CD4-positive, alpha-beta T cell treated with Interleukin-2 at 100 ng/mL for 4 hours (primary cell): ENCODE results near the gene GALNT12.

ENCODE experiments used
- DNase-seq: peaks from one replicate; pipeline ENCODE4 v3.0.0-alpha.2; 2020; ENCODE audit warnings: low spot score

GALNT12 gene, protein sequence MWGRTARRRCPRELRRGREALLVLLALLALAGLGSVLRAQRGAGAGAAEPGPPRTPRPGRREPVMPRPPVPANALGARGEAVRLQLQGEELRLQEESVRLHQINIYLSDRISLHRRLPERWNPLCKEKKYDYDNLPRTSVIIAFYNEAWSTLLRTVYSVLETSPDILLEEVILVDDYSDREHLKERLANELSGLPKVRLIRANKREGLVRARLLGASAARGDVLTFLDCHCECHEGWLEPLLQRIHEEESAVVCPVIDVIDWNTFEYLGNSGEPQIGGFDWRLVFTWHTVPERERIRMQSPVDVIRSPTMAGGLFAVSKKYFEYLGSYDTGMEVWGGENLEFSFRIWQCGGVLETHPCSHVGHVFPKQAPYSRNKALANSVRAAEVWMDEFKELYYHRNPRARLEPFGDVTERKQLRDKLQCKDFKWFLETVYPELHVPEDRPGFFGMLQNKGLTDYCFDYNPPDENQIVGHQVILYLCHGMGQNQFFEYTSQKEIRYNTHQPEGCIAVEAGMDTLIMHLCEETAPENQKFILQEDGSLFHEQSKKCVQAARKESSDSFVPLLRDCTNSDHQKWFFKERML

DNA sequence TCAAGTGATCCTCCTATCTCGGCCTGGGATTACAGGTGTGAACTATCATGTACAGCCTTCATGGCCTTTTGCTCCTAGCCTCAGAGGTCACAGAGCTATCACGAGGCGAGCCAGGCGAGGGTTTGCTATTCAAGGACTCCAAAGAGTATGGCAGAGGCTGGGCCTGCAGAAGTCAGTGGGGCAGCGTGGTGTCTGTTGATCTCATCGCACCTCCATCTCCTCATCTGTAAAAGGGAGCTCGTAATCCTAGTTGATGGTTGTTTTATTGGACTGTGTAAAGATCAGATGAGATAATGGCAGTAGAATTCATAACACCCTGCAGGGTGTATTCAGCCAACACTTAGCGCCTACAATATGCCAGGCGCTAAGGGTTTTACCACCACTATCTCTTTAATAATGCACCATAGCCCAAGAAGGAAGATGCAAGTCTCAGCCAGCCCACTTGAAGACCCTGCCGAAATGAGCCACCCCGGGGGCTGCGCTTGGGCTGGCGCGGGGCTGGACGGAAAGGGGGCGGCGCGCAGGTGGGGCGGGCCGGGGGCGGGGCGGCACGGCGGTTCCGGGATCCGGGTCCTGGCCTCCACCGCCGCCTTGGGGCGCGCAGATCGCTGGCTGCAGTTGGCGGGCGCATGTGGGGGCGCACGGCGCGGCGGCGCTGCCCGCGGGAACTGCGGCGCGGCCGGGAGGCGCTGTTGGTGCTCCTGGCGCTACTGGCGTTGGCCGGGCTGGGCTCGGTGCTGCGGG lies at the start of gene GALNT12:
Gene GALNT12, plus strand, starts transcription at position 601 of the 744 bp plus-strand sequence. Its CDS starts 29 bp downstream, at position 630.
- DNase-seq: peak; percentile 37

DNA sequence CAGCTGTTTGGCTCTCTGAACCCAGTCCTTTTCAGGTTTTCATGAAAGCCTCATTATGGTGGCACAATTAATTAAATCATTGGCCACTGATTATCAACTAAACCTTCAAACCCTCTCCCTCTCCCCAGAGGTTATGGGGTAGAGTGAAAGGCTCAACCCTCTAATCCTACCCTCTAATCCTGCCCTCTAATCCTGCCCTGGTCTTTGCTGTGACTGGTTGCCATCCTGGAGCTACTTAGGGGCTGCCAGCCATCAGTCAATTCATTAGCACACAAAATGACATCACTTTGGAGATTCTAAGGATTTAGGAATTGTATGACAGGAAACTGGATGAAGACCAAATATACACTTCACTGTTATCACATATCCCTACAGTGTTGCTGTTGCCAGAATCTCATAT lies 47.2 kb upstream of the GALNT12 start:
- no peak for DNase-seq

DNA sequence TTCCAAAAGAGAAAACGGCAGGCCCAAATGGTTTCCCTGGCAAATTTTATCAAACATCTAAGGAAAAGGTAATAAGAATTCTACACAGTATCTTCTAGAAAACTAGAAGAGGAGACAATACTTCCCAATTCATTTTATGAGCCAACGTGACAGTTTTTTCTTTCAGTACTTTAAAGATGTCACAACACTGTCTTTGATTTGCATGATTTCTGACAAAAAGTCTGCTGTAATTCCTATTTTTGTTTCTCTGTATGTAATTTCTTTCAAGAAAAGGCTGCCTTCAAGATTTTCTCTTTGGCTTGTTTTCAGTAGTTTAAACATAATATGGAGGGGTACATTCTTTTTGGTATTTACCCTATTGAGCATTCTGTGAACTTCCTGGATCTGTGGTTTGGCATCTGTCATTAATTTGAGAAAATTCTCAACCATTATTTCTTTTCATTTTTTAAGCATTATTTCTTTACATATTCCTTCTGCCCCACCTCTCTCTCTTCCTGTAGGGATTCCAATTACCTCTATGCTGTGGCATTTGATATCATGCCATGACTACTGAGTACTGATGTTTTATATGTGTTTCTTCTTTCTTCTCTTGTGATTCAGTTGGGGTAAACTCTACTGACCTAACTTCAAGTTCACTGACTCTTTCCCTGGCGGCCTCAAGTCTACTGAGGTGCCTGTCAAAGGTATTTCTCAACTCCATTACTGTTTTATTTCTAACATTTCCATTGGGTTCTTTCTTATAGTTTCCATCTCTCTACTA lies 43.3 kb upstream of the GALNT12 start:
- DNase-seq: no peak

DNA sequence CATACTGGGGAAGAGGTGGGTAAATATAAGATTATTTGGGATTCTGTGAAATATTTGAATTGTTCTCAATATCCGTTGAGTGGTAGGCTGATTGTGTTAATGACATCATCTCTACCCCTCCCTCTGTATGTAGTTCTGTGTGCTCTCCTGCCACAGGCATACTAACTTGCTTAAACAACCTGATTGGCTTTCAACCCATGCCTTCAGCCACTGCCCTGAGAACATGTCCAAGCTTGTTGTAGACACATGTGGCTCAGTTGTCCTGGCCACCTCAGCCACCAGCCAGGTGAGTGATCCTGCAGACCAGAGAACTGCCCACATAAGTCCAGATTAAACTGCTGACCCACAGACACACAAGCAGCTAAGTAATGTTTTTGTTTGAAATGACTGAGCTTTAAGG lies 42.2 kb upstream of the GALNT12 start:
- DNase-seq: no peak

DNA sequence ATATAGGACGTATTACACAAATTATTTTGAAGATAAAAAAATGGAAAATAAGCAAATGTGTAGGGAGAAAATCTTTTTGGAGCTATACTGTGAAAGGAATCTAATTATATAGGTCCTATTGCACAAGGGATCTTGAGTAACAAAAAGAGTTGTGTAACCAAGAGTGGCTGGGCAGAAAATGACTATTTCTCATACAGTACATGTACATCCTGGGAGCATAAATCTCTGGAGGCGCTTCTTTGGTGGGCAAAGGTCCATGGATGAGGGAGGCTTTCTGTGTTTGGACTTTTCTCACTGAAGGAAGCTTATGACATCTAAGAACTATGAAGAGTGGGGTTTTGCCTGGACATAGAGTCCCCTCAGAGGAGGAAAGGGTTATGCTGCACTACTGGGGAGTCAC lies 40.9 kb upstream of the GALNT12 start:
- DNase-seq: no peak

DNA sequence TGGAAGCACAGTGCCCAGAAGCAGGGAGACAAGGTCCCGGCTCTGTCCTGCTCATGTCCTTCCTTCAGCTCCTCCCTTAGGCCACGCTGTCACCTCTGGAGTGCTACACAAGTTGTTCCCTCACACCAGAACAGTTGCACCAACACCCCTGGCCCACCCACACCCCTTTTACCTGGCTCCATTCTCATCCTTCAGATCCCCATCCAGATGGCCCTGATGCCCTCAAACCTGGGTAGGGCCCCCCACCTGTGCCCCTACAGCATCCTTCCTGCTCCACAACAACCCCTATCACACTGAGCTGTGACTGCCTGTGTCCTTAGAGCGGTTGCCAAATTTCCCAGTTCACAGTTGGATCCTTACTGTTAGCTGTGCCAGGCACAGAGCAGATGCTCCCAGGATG lies 40.3 kb upstream of the GALNT12 start:
- no peak for DNase-seq

DNA sequence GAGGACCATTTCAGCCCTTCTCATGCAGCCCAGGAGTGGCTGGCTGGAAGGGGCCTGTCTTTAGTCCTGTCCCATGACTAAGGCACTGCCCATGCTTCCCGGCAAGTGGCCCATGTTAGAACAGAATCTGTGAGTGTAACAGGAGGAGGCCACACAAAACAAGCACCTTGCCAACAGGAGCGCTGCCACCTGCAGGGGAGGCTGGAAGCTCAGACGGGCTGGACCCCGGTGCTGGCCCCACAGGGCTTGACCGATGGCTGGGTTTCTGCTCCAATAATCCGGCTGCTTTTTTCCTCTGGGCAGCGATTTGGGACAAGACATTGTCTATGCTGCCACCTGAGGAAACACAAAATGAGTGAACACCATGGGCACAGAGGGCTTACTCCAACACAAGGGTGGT lies 39.6 kb upstream of the GALNT12 start:
- no peak for DNase-seq

DNA sequence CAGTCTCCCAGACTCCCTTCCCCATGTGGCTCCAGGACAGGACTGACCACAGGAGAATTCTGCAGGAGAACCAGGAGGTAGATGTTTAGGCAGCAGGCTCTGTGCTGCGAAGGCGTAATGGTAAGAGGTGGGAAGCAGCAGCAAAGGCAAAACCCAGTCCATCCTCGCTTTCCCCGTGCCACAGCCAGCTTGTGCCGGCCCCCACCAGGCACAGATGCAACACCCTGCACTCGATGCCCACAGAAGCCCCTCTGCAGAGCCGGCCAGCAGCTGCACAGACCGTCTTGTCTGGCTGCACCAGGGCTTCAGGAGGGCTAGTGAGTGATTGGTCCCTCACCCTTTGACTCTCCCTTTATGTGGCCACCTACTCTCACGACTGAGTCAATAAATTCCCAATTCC lies 39.1 kb upstream of the GALNT12 start:
- DNase-seq: no peak

DNA sequence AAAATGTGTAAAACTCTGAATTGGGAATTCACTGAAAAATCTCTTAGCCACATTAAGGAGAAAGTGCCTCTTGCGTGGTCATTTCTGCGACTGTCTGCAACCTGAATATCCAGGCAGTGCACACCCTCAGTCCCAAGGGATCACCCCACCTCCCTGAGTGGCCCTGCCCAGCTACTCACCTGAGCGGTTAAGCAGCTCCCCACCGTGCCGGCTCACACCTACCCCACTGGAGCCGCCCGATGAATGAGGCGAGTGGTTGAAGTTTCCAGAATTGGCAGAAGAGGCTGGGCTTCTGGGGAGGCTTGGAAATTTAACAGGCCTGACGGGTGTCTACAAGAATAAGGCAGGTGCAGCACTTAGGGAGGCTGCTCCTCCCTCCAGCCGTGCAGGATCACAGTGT lies 36.8 kb upstream of the GALNT12 start:
- no peak for DNase-seq

DNA sequence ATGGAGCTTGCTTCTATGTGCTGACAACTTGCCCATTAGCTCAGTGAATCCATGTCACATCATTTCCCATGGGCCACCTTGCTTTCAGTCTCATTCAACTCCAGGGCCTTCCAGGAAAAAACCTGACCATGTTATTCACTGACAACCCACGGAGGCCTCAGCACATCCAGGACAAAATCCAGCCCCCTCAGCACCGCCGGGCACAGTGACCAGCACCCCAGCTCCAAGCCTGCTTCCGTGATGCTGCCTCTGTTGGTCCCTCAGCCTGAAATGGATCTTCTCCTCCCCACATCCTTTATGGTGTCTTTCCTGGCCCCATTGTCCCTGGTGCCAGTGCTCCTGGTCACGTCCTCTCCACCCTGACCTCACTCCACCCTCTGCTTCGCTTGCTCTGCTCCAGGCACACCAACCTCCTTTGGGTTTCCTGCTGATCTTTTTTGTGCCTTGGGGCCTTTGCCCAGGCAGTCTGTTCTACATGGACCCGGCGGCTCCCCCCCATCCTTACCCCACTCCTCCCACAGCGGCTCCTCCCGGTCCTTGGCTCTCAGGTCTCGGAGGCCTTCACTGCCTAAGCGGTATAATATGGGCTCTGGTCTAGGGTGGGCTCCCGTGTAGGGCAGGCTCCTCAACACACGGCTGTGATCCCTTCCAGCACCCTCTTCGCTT lies 36.1 kb upstream of the GALNT12 start:
- DNase-seq: no peak

DNA sequence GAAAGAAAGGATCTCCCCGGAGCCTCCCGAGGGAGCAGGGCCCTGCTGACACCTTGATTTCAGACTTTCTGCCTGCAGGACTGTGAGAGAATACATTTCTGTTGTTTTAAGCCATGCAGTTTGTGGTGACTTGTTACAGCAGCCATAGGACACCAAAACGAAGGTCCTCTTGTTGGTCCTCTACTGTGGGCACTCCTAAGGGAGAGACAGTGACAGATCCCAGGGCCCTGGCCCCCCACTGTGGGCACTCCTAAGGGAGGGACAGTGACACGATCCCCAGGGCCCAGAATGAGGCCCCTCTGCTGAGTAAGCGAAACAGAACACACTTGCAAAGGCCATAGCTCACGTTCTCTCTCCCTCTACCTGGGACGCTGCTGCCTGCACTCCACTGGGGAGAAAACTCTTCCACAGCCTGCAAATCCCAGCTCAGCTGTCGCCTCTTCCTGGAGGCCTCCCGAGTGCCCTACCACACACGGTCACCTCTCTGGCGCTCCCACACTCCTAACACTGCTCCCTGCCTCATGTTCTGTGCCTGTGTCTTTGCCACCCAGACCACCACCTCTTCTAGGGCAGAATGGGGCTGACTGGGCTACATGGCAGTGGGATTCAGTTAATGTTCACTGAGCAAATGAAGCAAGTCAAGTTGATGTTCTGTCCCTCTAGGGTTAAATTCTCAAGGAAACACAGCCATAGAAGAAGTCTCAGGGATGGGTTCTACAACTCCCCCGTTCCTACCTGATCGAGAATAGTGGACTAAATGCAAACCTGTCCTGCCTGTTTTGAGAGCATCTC lies 34.9 kb upstream of the GALNT12 start:
- no peak for DNase-seq

DNA sequence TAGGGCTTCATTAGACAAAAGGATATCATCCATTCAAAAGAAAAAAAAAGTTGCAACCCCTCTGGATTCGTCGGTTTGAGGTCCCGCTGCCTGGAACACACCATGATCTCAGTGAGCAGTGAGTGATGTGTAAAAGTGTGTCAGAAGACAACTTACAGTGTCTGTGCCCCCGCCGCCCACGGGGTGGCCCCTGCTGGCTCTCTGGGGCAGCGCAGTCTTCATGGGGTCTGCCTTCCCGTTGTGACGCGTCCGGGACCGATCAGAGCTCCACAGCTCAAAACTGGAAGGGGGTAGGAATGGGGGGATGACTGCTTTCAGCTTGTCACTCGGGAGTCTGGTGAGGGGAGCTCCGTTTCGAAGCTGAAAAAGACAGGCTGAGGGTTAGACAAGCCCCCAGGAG lies 33.7 kb upstream of the GALNT12 start:
- no peak for DNase-seq

DNA sequence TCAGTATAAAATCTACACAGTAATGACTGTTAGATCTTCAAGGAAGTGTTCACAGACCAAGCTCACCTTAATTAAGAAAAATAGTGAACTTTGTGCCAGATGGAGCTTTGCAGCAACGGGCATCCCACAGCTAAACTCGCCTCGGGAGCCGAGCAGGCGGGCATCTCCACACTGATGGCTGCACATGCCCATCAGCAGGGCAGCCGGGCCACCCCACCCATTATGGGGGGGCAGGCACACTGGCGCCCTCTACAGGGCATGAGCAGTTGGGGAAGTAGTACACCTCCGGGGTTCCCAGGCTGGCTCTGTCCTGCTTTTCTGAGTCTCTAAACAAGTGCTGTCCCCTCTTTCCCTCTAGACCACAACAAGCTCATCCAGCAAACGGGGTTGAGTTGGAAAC lies 32.7 kb upstream of the GALNT12 start:
- DNase-seq: no peak

DNA sequence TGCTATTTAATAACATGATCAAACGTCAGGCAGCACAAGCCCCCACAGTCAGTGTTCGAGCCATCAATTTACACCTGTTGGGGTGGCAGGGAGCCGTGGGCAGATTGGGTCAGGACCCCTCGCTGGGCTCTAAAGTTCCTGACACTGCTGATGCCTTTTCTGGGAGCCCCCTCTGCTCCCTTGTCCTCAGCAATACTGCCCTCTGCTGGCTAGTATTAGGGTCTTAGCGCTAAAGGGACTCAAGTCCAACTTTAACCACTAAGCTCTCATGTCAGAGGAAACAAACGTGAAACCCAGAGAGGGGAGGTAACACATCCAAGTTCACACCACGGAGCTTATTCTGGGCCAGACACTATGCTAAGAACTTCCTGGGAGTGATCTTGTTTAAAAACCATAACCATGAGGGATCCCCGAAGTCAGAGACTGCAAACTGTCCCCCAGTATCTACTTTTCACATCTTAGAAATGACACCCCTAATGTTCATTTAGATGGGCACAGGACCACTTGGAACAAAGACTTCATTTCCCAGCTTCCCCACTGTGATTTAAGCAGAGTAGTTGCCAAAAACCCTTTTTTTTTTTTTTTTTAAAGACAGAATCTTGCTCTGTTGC lies 31.5 kb upstream of the GALNT12 start:
- DNase-seq: peak; percentile 45

DNA sequence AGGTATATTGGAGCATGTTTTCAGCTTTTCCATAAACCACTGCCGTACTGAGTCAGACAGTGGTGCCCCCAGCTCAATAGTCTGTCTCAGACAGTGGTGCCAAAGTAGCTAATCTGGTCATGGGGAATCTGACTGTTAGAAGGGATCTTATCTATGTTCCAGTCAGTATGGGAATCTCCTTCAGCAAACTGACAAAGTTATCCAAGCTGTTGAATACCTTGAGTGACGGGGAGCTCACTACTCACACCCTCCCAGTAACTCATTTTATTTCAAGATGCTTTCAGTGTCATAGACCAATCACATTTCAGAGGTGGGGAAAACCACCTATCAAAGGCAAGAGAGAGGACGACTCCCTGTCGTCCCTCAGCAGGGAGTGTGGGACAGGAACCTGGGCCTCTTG lies 29.9 kb upstream of the GALNT12 start:
- no peak for DNase-seq

DNA sequence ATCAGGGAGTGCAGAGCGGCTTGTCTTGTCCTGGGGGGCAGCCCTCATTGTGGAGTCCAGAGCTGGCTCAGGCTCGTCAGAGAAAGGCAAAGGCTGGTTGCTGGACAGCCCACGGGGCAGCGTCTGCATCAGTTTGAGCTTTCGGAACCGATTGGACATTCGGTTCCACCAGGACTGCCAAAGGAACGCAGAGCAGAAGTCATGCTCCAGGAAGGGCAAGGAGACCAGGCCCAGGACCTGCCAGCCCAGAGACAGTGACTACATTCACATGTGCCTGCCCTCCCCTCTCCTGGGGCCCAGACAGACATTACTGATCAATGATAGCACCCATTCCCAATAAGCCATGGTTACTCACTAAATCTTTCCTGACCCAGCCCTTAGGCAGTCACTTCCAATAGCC lies 29.2 kb upstream of the GALNT12 start:
- DNase-seq: no peak

DNA sequence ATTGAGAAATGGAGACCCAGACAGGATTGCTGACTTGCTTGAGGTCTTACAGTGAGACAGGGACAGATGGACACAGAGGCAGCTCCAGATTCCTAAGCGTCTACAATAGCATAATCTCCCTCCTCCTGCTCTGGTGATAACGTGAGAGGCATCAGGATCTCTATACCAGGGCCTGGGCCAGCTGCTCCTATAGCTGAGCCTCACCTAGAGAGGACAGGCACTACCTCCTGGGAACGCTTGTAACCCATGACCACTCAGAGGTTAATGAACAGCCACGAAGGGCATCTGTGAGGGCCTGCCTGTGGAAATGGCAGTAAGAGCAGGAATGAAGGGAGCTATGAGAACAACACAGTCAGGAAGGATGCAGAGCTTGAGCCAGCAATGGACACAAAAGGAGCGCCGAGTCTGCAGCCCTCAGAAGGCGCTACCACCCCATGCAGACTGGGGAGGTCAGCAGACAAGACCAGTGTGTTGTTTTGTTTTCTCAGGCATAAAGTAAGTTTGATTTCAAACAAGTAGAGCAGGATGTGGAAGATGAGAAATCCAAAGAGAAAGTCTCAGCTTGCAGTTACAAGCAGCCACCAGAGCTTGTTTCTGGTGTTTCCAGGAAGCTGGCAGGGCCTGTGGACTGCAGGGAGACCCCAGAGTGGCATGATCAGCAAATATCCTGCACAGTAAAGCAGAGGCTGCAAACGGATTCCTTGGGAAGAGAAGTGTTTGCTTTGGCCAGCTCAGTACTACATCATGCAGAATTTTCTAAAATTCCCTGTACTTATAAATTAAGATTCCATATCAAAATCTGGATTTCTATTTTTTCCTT lies 28.5 kb upstream of the GALNT12 start:
- no peak for DNase-seq

DNA sequence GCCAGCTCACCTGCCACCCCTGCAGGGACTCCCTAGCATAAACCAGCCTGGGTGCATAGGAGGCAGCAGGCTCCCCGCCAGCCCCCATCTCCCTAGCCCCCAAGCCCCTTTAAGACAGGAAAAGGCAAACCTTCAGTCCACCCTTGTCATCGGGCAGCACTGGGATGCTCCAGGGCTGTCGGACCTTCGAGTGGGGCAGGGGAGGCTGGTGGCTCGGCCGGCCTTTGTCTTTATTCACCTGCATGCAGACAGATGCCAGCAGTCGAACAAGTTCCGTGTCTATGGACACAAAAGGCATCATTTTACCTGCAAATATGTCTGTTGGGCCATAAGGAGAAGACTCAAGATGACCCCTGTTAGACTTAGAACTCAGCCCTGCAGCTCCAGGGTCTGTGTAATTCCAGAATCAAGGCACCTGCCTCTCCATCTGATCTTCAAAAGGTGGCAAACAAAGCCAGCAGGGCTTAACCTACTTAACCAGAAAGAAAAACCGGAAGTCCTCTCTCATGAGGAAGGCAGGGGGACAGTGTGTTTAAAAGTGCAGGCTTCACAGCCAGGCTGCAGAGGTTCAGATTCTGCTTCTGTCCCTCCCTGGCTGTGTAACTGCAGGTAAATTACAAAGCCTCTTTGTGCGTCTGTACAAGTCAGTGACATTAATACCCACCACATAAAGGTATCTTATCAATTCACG lies 27.3 kb upstream of the GALNT12 start:
- no peak for DNase-seq
